SK-N-SH (cell line): ENCODE measurements around the gene CD86.

Experiments used
- CTCF ChIP-seq: fragments of 200-600 bp; sonication (generic); IDR thresholded peaks from 2 replicates; pipeline ENCODE4 v1.6.1; 2017; ENCODE audit warnings: antibody characterized with exemption, mild to moderate bottlenecking, moderate library complexity
- EP300 ChIP-seq, 2 experiments: IDR thresholded peaks; 2 replicates each; pipeline versions ENCODE4 v1.4.0 to v1.6.1; 2012; ENCODE audit warnings: borderline replicate concordance in 1 of 2, low read depth in 1 of 2, low read length in 1 of 2
- NRF1 ChIP-seq: IDR thresholded peaks from 2 replicates; pipeline ENCODE4 v1.6.1; 2012; ENCODE audit warnings: low read depth, mild to moderate bottlenecking, low read length
- POLR2AphosphoS5 ChIP-seq: IDR thresholded peaks from 2 replicates; pipeline ENCODE4 v1.6.1; 2012; ENCODE audit warnings: low read depth, low read length
- RCOR1 ChIP-seq: fragments of 150-350 bp; IDR thresholded peaks from 2 replicates; pipeline ENCODE4 v1.6.1; 2017; ENCODE audit warnings: antibody characterized with exemption, low read length
- USF2 ChIP-seq: fragments of 150-350 bp; IDR thresholded peaks from 2 replicates; pipeline ENCODE4 v1.6.1; 2017; ENCODE audit warnings: antibody characterized with exemption, low read length, low read depth, borderline replicate concordance
- ZBTB33 ChIP-seq: IDR thresholded peaks from 2 replicates; pipeline ENCODE4 v1.4.0; 2012; ENCODE audit warnings: low read depth, borderline replicate concordance

- no peak for TF ChIP-seq CTCF
- TF ChIP-seq USF2: no peak
- no peak for TF ChIP-seq POLR2AphosphoS5
- TF ChIP-seq ZBTB33: no peak
- no peak for TF ChIP-seq NRF1
- TF ChIP-seq EP300 (IDR thresholded peaks at IDR 0.05; ENCODE audit: borderline replicate concordance in 1 of 2, low read depth in 1 of 2, low read length in 1 of 2): no peak
- no peak for TF ChIP-seq RCOR1
These were observed 44.7 kb upstream of the CD86 start for GRCh38 chr3:122010506-122010905.
